Uterus (tissue), 4 donors: ENCODE data around the gene WHRN. TPM values are rescaled to one million over a fixed set of nuclear protein-coding genes. Genes with fewer than 3 reads are reported as not detected.

ENCODE experiments used
- DNase-seq, 2 donors: peaks; one replicate each; pipeline ENCODE4 v3.0.0-alpha.2; 2019 to 2020
- H3K27ac ChIP-seq, 2 donors: fragments of 200-600 bp; sonication (generic); 1 replicate in 1 of 2; 2 replicates in 1 of 2; pipeline ENCODE4 v1.5.1; 2016 to 2018
- H3K27me3 ChIP-seq, 2 donors: fragments of 200-600 bp; sonication (generic); one replicate each; pipeline ENCODE4 v1.5.1; 2018 to 2019; ENCODE audit warnings: control low read depth in 1 of 2
- H3K36me3 ChIP-seq, 2 donors: fragments of 200-600 bp; sonication (generic); one replicate each; pipeline ENCODE4 v1.5.1; 2019; ENCODE audit warnings: control low read depth in 1 of 2
- H3K4me1 ChIP-seq, 2 donors: fragments of 200-600 bp; sonication (generic); one replicate each; pipeline ENCODE4 v1.5.1; 2018 to 2019; ENCODE audit warnings: control low read depth in 1 of 2
- H3K4me3 ChIP-seq, 2 donors: fragments of 200-600 bp; sonication (generic); 1 replicate in 1 of 2; 2 replicates in 1 of 2; pipeline ENCODE4 v1.5.1; 2018 to 2019; ENCODE audit warnings: mild to moderate bottlenecking in 1 of 2
- H3K9me3 ChIP-seq, 2 donors: fragments of 200-600 bp; sonication (generic); one replicate each; pipeline ENCODE4 v1.5.1; 2019; ENCODE audit warnings: control low read depth in 1 of 2
- CTCF ChIP-seq, 4 experiments: fragments of 200-600 bp in 2 of 4; fragments of 450-650 bp in 2 of 4; sonication (generic) in 2 of 4; IDR thresholded peaks; one replicate each; pipeline ENCODE4 v1.5.1; 2016 to 2019; ENCODE audit warnings: antibody characterized with exemption in 4 of 4, mild to moderate bottlenecking in 2 of 4, moderate library complexity in 1 of 4
- POLR2A ChIP-seq, 2 donors: fragments of 450-650 bp; IDR thresholded peaks; one replicate each; pipeline ENCODE4 v1.6.1; 2016; ENCODE audit warnings: antibody characterized with exemption in 2 of 2, mild to moderate bottlenecking in 1 of 2, moderate library complexity in 1 of 2
- intact Hi-C: fragments of 100-400 bp; cut with DNase I; formaldehyde crosslinking; loops from one replicate; pipeline ENCODE4 v1.15.1; 2023; ENCODE audit warnings: low total_unique reads
- total RNA-seq, 4 donors: library from RNA; depleted of rRNA in 3 of 4; stranded (reverse); fragments of >200 nt in 3 of 4; gene quantifications; one replicate each; pipeline versions ENCODE4 v1.1.0 to v1.2.4, GENCODE V29; 2014 to 2023
- donor health status: DM: yes; HTN: yes; CAD: no.

The WHRN gene
- total RNA-seq, 4 donors from 2014 or later = 4.0 to 32.3 (median 20.2) TPM

DNA sequence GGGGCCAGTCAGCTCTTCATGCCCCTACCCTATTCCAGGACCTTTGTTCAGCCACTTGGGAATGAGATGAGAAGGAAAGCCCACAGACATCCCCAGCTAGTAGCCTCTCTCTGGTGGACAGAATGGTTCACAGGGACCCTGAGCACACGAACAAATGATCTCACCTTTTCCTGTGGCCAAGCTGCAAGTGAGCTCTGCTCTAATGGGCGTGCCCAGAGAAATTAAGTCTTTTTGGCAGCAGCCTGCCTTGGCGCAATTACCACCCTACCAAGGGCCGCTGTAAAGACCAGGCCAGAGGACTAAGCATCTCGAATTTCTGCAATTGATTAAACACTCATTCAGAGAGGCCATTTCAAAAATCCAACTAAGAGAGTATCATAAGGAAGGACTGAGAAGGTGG lies 56.0 kb downstream of the WHRN start:
- TF ChIP-seq CTCF (IDR thresholded peaks at IDR 0.05) = no peak
- TF ChIP-seq POLR2A (IDR thresholded peaks at IDR 0.05) = no peak
- Histone ChIP-seq H3K27ac (peak overlapping the region in 1 of 2 donors; percentile 82), H3K4me1 (peaks cover 3 to 6% of the 10 kb centered on the region in 2 donors), H3K36me3 (no peaks in the 10 kb centered on the region), H3K27me3 (no peaks in the 10 kb centered on the region), H3K4me3 (no peak overlapping the region), H3K9me3 (no peaks in the 10 kb centered on the region)
- DNase-seq = no peak
- intact Hi-C loops = no loop called here

GRCh38 chr9:114448706-114449105 lies 56.6 kb downstream of the WHRN start:
- H3K9me3 ChIP-seq = no peaks in the 10 kb centered on the region
- DNase-seq = no peak
- H3K4me1 ChIP-seq = peaks cover 3 to 6% of the 10 kb centered on the region in 2 donors
- no peak overlapping the region for H3K4me3 ChIP-seq
- no peaks in the 10 kb centered on the region for H3K27me3 ChIP-seq
- intact Hi-C loops = no loop called here
- H3K36me3 ChIP-seq = no peaks in the 10 kb centered on the region
- no peak for TF ChIP-seq CTCF (IDR thresholded peaks at IDR 0.05)
- no peak for TF ChIP-seq POLR2A (IDR thresholded peaks at IDR 0.05)
- H3K27ac ChIP-seq = peak overlapping the region; percentile 66 to 82

DNA sequence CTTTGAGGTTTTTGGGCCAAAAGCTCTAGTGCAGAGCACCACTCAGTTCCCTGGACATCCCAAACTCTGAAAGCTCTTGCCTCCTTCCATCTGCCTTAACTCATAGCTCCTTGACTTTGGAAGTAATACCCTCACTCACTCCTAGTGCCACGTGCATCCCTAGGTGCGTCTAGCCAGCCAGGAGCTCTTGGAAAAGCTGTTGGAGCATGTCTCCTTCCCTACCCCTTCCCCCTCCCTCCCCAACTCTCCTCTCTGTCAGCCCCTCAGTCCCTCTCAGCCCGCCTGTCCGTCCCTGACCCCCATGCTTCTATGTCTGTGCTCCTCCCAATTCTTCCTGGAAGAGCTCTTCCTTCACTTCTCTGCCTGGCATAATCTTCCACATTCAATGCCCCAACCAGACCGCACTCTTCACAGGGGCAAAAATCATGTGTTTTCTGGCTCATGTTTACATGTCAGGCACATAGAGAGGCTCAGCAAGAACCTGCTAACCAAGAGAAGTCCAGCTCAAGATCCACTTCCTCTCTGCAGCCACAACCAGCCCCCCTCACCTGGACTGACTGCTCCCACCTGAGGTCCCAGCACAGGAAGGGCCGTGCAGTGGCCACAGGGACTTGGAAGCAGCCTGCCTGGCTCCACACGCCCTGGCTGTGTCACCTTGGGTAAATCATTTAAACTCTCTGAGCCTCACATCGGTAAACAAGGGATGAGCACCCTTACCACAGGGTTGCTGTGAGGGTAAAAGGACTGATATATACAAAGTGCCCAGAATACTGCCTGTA lies 58.4 kb downstream of the WHRN start:
- H3K9me3 ChIP-seq = no peaks in the 10 kb centered on the region
- H3K4me1 ChIP-seq = peaks cover 0 to 4% of the 10 kb centered on the region in 2 donors
- no peaks in the 10 kb centered on the region for H3K27me3 ChIP-seq
- intact Hi-C loops = no loop called here
- TF ChIP-seq CTCF (IDR thresholded peaks at IDR 0.05) = no peak
- H3K27ac ChIP-seq = peak overlapping the region; percentile 66 to 82
- H3K36me3 ChIP-seq = no peaks in the 10 kb centered on the region
- DNase-seq = no peak
- no peak overlapping the region for H3K4me3 ChIP-seq

GRCh38 chr9:114446036-114446435 lies 59.2 kb downstream of the WHRN start:
- no peak for TF ChIP-seq CTCF (IDR thresholded peaks at IDR 0.05)
- TF ChIP-seq POLR2A (IDR thresholded peaks at IDR 0.05) = no peak
- intact Hi-C loops = no loop called here
- Histone ChIP-seq H3K4me3 (no peak overlapping the region), H3K27ac (peak overlapping the region; percentile 66 to 82), H3K27me3 (no peaks in the 10 kb centered on the region), H3K4me1 (no peaks in the 10 kb centered on the region), H3K9me3 (no peaks in the 10 kb centered on the region), H3K36me3 (no peaks in the 10 kb centered on the region)
- DNase-seq = no peak

- intact Hi-C loops = no loop called here
- H3K27me3 ChIP-seq = no peaks in the 10 kb centered on the region
Observed at GRCh38 chr9:114445616-114446015, 59.7 kb downstream of the WHRN start.

More at GRCh38 chr9:114445616-114446015, 59.7 kb downstream of the WHRN start:
- H3K27ac ChIP-seq = peak overlapping the region; percentile 66 to 82
- no peaks in the 10 kb centered on the region for H3K4me1 ChIP-seq
- TF ChIP-seq POLR2A (IDR thresholded peaks at IDR 0.05) (no peak), CTCF (IDR thresholded peaks at IDR 0.05) (no peak)
- no peaks in the 10 kb centered on the region for H3K36me3 ChIP-seq
- no peak for DNase-seq
- no peaks in the 10 kb centered on the region for H3K9me3 ChIP-seq
- H3K4me3 ChIP-seq = no peak overlapping the region
